Measurements from ENCODE around the gene PRKAG1. TPM values are rescaled to one million over a fixed set of nuclear protein-coding genes. Genes with fewer than 3 reads are reported as not detected.

Gene PRKAG1
- total and polyA plus RNA-seq, 8 donors = 18.2 to 33.4 (median 26.3) TPM

DNA sequence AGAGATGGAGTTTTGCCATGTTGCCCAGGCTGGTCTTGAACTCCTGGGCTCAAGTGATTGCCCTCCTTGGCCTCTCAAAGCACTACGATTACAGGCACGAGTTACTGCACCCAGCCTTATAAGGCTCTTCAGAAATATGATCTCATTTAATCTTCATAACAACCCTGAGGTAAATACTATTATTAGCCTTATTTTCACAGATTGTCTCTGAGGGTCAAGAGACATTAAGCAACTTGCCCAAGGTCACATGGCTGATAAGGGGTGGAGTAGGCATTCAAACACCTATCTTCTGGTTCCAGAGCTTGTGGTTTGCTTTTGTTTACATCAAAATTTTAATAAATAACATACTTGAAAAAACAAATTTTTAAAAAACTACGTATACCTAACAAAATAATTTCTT lies 5.1 kb downstream of the PRKAG1 start:
- TF ChIP-seq, protein P1, sequence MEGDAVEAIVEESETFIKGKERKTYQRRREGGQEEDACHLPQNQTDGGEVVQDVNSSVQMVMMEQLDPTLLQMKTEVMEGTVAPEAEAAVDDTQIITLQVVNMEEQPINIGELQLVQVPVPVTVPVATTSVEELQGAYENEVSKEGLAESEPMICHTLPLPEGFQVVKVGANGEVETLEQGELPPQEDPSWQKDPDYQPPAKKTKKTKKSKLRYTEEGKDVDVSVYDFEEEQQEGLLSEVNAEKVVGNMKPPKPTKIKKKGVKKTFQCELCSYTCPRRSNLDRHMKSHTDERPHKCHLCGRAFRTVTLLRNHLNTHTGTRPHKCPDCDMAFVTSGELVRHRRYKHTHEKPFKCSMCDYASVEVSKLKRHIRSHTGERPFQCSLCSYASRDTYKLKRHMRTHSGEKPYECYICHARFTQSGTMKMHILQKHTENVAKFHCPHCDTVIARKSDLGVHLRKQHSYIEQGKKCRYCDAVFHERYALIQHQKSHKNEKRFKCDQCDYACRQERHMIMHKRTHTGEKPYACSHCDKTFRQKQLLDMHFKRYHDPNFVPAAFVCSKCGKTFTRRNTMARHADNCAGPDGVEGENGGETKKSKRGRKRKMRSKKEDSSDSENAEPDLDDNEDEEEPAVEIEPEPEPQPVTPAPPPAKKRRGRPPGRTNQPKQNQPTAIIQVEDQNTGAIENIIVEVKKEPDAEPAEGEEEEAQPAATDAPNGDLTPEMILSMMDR (IDR thresholded peaks at IDR 0.05) = no peak
- H3K4me1 ChIP-seq = peaks cover 0 to 13% (median 0%) of the 10 kb centered on the region in 3 donors
- FAIRE-seq (no peak), DNase-seq (no peak), ATAC-seq (no peak)
- no peak overlapping the region for H3K27ac ChIP-seq
- H3K27me3 ChIP-seq = no peaks in the 10 kb centered on the region
- H3K9me3 ChIP-seq = no peaks in the 10 kb centered on the region
- no peak overlapping the region for H3K4me3 ChIP-seq
- intact Hi-C loops (cut with DNase I) = no loop called here
- 70 to 89% methylated on average over 3 of the region's 3 CpGs for WGBS, 2 donors
- peaks cover 0 to 20% (median 0%) of the 10 kb centered on the region in 3 donors for H3K36me3 ChIP-seq

GRCh38 chr12:49012739-49013138 lies 5.8 kb downstream of the PRKAG1 start:
- H3K9me3 ChIP-seq = no peaks in the 10 kb centered on the region
- H3K4me1 ChIP-seq = peaks cover 0 to 10% (median 0%) of the 10 kb centered on the region in 3 donors
- no peaks in the 10 kb centered on the region for H3K27me3 ChIP-seq
- peaks cover 0 to 20% (median 0%) of the 10 kb centered on the region in 3 donors for H3K36me3 ChIP-seq
- ATAC-seq (no peak), DNase-seq (no peak), FAIRE-seq (no peak)
- no peak overlapping the region for H3K4me3 ChIP-seq
- no peak overlapping the region for H3K27ac ChIP-seq
- TF ChIP-seq, protein P1 (IDR thresholded peaks at IDR 0.05) = no peak
- intact Hi-C loops (cut with DNase I) = no loop called here

- DNase-seq (no peak), FAIRE-seq (no peak), ATAC-seq (no peak)
- WGBS, 2 donors = 84 to 91% methylated on average over 3 of the region's 3 CpGs
- H3K27me3 ChIP-seq = no peaks in the 10 kb centered on the region
- TF ChIP-seq, protein P1 (IDR thresholded peaks at IDR 0.05) = no peak
- no peaks in the 10 kb centered on the region for H3K9me3 ChIP-seq
- no peak overlapping the region for H3K4me3 ChIP-seq
- no peak overlapping the region for H3K27ac ChIP-seq
- no peaks in the 10 kb centered on the region for H3K4me1 ChIP-seq
- intact Hi-C loops (cut with DNase I) = no loop called here
- H3K36me3 ChIP-seq = peaks cover 0 to 24% (median 3%) of the 10 kb centered on the region in 3 donors
Measured at GRCh38 chr12:49010092-49010668, 8.4 kb downstream of the PRKAG1 start.

- no peak for FAIRE-seq
- ATAC-seq = peak in 1 of 4 donors; percentile 43
- Histone ChIP-seq H3K4me1 (no peaks in the 10 kb centered on the region), H3K36me3 (peaks cover 0 to 33% (median 7%) of the 10 kb centered on the region in 3 donors), H3K27me3 (no peaks in the 10 kb centered on the region), H3K4me3 (no peak overlapping the region), H3K27ac (no peak overlapping the region), H3K9me3 (no peaks in the 10 kb centered on the region)
- TF ChIP-seq, protein P1 (IDR thresholded peaks at IDR 0.05) = no peak
- intact Hi-C loops (cut with DNase I) = no loop called here
- no peak for DNase-seq
- 64 to 65% methylated on average over 1 of the region's 1 CpG for WGBS, 2 donors
Measured at GRCh38 chr12:49008943-49009342, 9.6 kb downstream of the PRKAG1 start.

- WGBS, 2 donors = 89 to 97% methylated on average over 2 of the region's 2 CpGs
- intact Hi-C loops (cut with DNase I) = no loop called here
- Histone ChIP-seq H3K36me3 (peaks cover 4 to 27% (median 6%) of the 10 kb centered on the region in 3 donors), H3K27ac (no peak overlapping the region), H3K4me1 (peaks cover 8 to 12% (median 9%) of the 10 kb centered on the region in 3 donors), H3K27me3 (no peaks in the 10 kb centered on the region), H3K4me3 (no peak overlapping the region), H3K9me3 (no peaks in the 10 kb centered on the region)
- FAIRE-seq = no peak
- no peak for ATAC-seq
- TF ChIP-seq, protein P1 (IDR thresholded peaks at IDR 0.05) = no peak
- DNase-seq = no peak
Measured at GRCh38 chr12:49000346-49000745, 18.2 kb downstream of the PRKAG1 start.

Measured in pancreas (tissue), 10 donors.